PC-3 (cell line): ENCODE results near the gene BIN2.

Experiments used
- EZH2 ChIP-seq: fragments of 300-600 bp; sonication (generic); IDR thresholded peaks from one replicate; pipeline ENCODE4 v1.6.1; 2017; ENCODE audit warnings: antibody characterized with exemption, mild to moderate bottlenecking, low read length; ENCODE audit not compliant: unreplicated experiment
- EZH2phosphoT487 ChIP-seq: fragments of 300-600 bp; sonication (generic); IDR thresholded peaks from 2 replicates; pipeline ENCODE4 v1.6.1; 2018; ENCODE audit warnings: mild to moderate bottlenecking, antibody characterized with exemption, low read length, borderline replicate concordance
- TF ChIP-seq, protein P1 (sequence below): fragments of 300-600 bp; sonication (generic); conservative IDR thresholded peaks from 2 replicates; pipeline ENCODE4 v1.5.1; 2017; ENCODE audit warnings: antibody characterized with exemption, low read depth, mild to moderate bottlenecking, low read length

DNA sequence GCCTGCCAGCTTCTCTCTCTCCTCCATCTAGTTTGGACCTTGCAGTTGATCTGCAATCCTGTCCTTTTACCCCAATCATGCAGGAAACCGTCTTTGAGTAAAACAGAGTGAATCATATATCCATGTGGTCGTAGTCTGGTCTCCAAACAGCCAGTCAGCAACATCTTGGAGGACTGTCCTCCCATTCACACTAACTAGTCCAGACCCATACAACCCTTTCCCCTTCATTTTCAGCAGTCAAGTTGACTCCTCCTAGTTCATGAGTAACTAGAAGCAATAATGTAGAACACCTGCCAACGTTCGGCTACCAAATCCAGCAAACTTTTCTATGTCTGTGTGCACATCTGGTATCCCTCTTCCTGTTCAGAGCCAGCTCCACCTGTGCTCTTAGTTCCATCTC, 10.8 kb upstream of the BIN2 start:
- TF ChIP-seq, protein P1, sequence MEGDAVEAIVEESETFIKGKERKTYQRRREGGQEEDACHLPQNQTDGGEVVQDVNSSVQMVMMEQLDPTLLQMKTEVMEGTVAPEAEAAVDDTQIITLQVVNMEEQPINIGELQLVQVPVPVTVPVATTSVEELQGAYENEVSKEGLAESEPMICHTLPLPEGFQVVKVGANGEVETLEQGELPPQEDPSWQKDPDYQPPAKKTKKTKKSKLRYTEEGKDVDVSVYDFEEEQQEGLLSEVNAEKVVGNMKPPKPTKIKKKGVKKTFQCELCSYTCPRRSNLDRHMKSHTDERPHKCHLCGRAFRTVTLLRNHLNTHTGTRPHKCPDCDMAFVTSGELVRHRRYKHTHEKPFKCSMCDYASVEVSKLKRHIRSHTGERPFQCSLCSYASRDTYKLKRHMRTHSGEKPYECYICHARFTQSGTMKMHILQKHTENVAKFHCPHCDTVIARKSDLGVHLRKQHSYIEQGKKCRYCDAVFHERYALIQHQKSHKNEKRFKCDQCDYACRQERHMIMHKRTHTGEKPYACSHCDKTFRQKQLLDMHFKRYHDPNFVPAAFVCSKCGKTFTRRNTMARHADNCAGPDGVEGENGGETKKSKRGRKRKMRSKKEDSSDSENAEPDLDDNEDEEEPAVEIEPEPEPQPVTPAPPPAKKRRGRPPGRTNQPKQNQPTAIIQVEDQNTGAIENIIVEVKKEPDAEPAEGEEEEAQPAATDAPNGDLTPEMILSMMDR, result no peak
- no peak for TF ChIP-seq EZH2phosphoT487
- no peak for TF ChIP-seq EZH2
